CD4-positive, alpha-beta T cell treated with Interleukin-6 for 4 hours (primary cell): ENCODE measurements around the gene MAST2.

Source experiments
- DNase-seq: peaks from one replicate; pipeline ENCODE4 v3.0.0-alpha.2; 2020; ENCODE audit warnings: mixed read lengths

MAST2 gene

GRCh38 chr1:46080257-46080656, 276.8 kb downstream of the MAST2 start:
- DNase-seq = no peak

DNA sequence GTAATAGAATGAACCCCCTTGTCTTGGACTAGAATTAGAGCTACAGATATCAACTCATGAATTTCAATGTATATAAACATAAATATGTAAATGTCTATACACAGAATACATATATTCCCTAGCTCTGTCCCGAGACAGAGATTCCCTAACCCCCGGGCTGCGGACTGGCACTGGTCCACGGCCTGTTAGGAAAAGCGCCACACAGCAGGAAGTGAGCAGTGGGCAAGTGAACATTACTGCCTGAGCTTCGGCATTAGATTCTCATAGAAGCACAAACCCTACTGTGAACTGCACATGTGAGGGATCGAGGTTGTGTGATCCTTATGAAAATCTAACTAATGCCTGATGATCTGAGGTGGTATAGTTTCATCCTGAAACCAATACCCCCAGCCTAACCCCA, 277.8 kb downstream of the MAST2 start:
- DNase-seq = no peak

DNA sequence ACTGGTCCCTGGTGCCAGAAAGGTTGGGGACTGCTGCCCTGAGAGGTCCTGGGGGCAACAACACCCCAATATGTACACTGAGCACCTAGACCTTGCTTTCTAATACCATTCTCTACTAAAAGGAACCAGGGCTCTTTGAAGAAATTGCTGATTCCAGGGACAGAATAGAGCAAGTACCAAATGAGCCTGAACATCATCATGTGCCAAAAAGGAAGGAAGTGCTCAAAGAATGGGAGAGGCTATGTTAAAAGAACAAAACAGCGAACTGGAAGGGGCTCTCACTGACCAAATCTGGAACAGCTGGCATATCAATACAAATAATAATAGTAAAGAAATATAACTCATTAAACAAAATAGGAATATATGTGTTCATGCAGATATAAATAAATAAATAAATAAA, 278.2 kb downstream of the MAST2 start:
- no peak for DNase-seq

- no peak for DNase-seq
Observed at GRCh38 chr1:46083579-46083978, 280.2 kb downstream of the MAST2 start.

DNA sequence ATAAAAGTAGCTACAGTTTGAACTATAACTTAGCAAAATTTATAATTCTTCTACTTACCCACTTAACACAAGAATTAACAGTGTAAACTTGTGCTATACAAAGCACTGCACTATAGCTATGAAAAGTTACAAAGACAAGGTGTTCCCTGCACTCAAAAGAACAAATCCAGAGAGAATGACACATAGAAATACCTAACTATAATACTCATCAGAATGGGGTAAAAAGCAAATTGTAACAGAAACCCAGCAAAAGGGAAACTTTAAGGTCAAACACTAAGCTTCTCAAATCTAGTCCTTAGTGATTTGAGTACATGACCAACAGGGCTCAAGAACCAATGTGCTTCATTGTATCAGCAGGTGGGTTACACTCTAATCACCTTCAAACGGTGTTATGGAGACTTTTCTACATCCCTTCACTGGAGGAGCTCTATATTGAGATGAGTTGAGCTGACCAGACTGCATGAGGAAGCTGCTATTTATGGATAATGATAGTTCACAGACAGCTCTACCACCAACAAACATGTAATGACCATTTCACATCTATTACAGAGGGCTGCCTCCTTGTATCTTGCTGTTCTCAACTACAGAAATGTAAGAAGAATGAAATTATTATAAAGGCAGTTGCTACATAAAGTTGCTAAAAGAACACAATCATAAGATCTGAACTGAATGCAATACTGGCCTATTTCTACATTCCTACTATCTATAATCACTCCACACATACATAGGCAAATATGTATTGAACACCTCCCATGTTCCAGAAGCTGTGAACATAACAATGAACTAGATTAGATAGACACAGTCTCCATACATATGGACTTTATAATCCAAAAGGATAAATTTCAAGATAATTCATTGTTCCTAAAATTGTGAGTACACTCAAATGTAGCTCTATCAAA, 281.4 kb downstream of the MAST2 start:
- DNase-seq = no peak
